ENCODE data around the gene TAF11L14. TPM values are rescaled to one million over a fixed set of nuclear protein-coding genes. Genes with fewer than 3 reads are reported as not detected.
"Not testable (repeated sequence)": the region's sequence is repeated elsewhere in the genome, so short reads cannot be mapped to it uniquely, and the experiment has no call there.

The TAF11L14 gene
- total and polyA plus RNA-seq, 10 donors, result not detected

- WGBS, 5 donors, result 95 to 98% (median 96%) methylated on average over 21 to 32 of the region's 32 CpGs; no CpG with 5 or more reads in 1 of the 5 donors
- H3K4me3 ChIP-seq; intact Hi-C loops (cut with DNase I; ENCODE audit: low total_unique reads); H3K27me3 ChIP-seq (replicated peaks in 1 of 7); DNase-seq; H3K36me3 ChIP-seq; H3K4me1 ChIP-seq; H3K27ac ChIP-seq: not testable (repeated sequence)
- H3K9me3 ChIP-seq, result peaks cover 0 to 22% (median under 1%) of the 10 kb centered on the region in 8 donors
Measured at GRCh38 chr5:17655201-17655759, 21.0 kb downstream of the TAF11L14 start.

DNA sequence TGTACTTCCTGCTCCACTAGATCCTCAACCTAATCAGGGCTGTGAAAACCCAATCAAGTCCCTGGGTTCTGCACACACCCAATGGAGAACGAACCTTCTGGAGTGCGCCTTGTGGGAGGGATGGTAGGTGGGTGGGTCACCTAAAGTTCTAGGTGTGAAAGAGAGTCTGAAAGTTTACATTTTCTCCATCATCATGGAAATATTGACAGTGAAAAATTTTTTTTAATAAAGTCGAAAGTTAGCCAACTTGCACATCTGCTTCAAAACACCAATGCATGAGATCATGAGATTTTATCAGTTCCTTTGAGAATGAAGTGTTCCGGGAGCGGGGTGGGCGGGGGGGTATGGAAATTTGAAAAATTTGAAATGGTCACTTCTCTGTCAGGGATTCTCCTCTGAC, 21.7 kb downstream of the TAF11L14 start:
- Histone ChIP-seq H3K4me3 (no peak overlapping the region), H3K36me3 (no peaks in the 10 kb centered on the region), H3K9me3 (peaks cover 0 to 27% (median 5%) of the 10 kb centered on the region in 8 donors), H3K4me1 (no peaks in the 10 kb centered on the region), H3K27me3 (replicated peaks in 1 of 7) (no peaks in the 10 kb centered on the region), H3K27ac (no peak overlapping the region)
- no peak for DNase-seq
- 61 to 77% (median 73%) methylated on average over 6 of the region's 6 CpGs for WGBS, 5 donors
- intact Hi-C loops (cut with DNase I; ENCODE audit: low total_unique reads), result no loop called here
- TF ChIP-seq CTCF (IDR thresholded peaks at IDR 0.05 in 8 of 11, conservative IDR thresholded peaks at IDR 0.05 in 3 of 11), result no peak
- TF ChIP-seq POLR2A (IDR thresholded peaks at IDR 0.05), result no peak
- no peak for TF ChIP-seq POLR2AphosphoS5 (IDR thresholded peaks at IDR 0.05)

DNA sequence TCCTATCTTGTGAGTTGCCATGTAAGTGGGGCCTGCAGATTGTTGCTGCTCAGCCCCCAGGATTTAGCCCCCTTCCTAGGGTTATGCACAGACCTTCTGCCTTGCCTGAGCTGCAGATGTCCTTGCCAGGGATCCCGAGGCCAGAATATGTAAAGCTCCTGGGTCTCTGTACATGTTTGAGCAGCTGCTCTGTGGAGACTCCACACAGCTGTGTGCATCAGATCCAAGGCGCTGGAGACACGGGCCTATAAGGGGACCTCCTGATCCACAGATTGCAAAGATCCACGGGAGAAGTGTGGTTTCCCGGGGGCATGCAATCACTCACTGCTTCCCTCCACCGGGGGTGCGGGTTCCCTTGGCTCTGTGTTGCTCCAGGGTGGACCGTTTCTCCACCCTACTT, 28.9 kb downstream of the TAF11L14 start:
- Histone ChIP-seq H3K4me3 (no peak overlapping the region), H3K36me3 (no peaks in the 10 kb centered on the region), H3K9me3 (peaks cover 0 to 20% (median 10%) of the 10 kb centered on the region in 8 donors), H3K4me1 (no peaks in the 10 kb centered on the region), H3K27ac (no peak overlapping the region), H3K27me3 (replicated peaks in 1 of 7) (no peaks in the 10 kb centered on the region)
- intact Hi-C loops (cut with DNase I; ENCODE audit: low total_unique reads), result no loop called here
- no peak for DNase-seq
- TF ChIP-seq CTCF (IDR thresholded peaks at IDR 0.05 in 8 of 11, conservative IDR thresholded peaks at IDR 0.05 in 3 of 11), result no peak
- TF ChIP-seq POLR2A (IDR thresholded peaks at IDR 0.05), result no peak
- no peak for TF ChIP-seq POLR2AphosphoS5 (IDR thresholded peaks at IDR 0.05)
- 86 to 89% (median 88%) methylated on average over 5 to 8 of the region's 8 CpGs for whole genome bisulfite sequencing, 5 donors

DNA sequence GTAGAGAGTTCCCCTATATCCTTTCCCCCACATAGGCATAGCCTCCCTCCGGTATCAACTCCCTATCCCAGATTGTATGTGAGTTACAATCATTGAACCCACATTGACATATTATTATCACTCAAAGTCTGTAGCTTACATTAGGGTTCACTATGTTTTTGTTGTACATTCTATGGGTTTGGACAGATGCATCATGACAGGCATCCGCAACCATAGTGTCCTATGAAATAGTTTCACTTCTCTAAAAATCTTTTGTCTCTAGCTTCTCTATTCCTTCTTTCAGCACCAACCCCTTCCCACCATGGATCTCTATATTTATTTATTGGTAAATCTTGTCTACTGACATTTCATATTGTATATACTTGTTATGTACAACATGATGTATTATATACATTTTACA, 31.6 kb downstream of the TAF11L14 start:
- intact Hi-C loops (cut with DNase I; ENCODE audit: low total_unique reads), result no loop called here
- TF ChIP-seq POLR2A (IDR thresholded peaks at IDR 0.05), result no peak
- TF ChIP-seq CTCF (IDR thresholded peaks at IDR 0.05 in 8 of 11, conservative IDR thresholded peaks at IDR 0.05 in 3 of 11), result no peak
- no peak for TF ChIP-seq POLR2AphosphoS5 (IDR thresholded peaks at IDR 0.05)
- Histone ChIP-seq H3K4me3 (no peak overlapping the region), H3K36me3 (no peaks in the 10 kb centered on the region), H3K9me3 (peaks cover 0 to 26% (median 14%) of the 10 kb centered on the region in 8 donors), H3K4me1 (no peaks in the 10 kb centered on the region), H3K27me3 (replicated peaks in 1 of 7) (no peaks in the 10 kb centered on the region), H3K27ac (no peak overlapping the region)
- 81 to 88% (median 83%) methylated on average over 2 of the region's 2 CpGs for WGBS, 5 donors
- DNase-seq, result no peak

Measured in spleen (tissue), 11 donors.